Measurements from ENCODE around the gene APLP2.

DNA sequence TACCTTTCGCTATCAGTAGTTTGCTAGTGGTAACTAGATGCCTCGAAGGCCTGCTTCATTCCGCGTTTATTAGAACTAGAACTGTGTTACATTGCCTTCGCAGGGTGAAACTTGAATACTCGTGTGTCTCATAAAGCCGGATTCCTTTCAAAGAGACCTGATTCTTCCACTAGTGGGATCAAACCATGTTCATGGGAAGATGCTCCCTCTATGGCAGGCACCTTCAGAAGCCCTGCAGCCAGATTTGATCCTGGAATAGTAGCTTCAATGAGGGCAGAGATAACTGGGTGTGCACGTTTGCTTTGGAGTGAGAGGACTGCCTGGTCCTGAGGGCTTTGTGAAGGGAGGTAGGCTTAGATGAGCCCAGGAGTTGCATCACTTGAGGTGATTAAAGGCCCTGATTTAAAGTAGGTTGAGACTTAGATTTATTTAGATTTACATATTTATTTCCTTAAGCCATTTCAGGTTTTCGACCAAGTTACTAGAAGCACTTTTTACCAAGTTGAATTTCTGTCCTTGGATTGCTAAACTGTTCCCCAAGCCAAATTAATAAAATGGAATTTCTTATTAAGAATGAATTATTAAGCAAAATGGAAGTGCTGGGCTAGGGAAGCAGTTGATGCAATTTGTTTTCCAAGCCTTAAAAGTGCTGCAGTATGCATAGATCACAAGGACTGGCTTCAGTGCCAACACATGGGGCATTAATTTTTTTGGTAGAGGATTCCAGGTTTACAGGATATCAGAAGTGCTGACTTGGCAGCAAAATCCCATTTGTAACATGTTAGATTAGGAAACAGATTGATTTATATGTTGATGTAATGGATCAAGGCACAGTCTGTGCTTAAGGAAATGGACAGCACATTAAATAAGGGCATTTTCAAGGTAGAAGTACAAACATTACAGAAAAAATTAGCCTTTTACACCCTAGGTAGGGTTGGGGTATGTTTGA, 32.9 kb downstream of the APLP2 start:
- TF ChIP-seq, protein P1, sequence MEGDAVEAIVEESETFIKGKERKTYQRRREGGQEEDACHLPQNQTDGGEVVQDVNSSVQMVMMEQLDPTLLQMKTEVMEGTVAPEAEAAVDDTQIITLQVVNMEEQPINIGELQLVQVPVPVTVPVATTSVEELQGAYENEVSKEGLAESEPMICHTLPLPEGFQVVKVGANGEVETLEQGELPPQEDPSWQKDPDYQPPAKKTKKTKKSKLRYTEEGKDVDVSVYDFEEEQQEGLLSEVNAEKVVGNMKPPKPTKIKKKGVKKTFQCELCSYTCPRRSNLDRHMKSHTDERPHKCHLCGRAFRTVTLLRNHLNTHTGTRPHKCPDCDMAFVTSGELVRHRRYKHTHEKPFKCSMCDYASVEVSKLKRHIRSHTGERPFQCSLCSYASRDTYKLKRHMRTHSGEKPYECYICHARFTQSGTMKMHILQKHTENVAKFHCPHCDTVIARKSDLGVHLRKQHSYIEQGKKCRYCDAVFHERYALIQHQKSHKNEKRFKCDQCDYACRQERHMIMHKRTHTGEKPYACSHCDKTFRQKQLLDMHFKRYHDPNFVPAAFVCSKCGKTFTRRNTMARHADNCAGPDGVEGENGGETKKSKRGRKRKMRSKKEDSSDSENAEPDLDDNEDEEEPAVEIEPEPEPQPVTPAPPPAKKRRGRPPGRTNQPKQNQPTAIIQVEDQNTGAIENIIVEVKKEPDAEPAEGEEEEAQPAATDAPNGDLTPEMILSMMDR (IDR thresholded peaks at IDR 0.05; ENCODE audit: borderline replicate concordance, extremely low read depth, low read length, poor library complexity, severe bottlenecking): no peak
- TF ChIP-seq EZH2 (IDR thresholded peaks at IDR 0.05; ENCODE audit: borderline replicate concordance, low read depth, low read length, severe bottlenecking): no peak

All from DND-41 (cell line).